COLO829 (cell line): ENCODE data around the gene HOXC6.
A peak's percentile ranks its signal among the peaks of the same experiment; 100 is the strongest.

Source experiments
- DNase-seq: peaks from one replicate; pipeline ENCODE4 v3.0.0; 2012; ENCODE audit warnings: low spot score

HOXC6 gene

GRCh38 chr12:54029529-54030441 lies 1.5 kb downstream of the HOXC6 start:
- no peak for DNase-seq

DNA sequence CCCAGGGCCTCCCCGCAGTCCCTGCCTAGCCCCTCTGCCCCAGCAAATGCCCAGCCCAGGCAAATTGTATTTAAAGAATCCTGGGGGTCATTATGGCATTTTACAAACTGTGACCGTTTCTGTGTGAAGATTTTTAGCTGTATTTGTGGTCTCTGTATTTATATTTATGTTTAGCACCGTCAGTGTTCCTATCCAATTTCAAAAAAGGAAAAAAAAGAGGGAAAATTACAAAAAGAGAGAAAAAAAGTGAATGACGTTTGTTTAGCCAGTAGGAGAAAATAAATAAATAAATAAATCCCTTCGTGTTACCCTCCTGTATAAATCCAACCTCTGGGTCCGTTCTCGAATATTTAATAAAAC lies 2.2 kb downstream of the HOXC6 start:
- DNase-seq: no peak

GRCh38 chr12:54030889-54031471 lies 2.7 kb downstream of the HOXC6 start:
- no peak for DNase-seq

DNA sequence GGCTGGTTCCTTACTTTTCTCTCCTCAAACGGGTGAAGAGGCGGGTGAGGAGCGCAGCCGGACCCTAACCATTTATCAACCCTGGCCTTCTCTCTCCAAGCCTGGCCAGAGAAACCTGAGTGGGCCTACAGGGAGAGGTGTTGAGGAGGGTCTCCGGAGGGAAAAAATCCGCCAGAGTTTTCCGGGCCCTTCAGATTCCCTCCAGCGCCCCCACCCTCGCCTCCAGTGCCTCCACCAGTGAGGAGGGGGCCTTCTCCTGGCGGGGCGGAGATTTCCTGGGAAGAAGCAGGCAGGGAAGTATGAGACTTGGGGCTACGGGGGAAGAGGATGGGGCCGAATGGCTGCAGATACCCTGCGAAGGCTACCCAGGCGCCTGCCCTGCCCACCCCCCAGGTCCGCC lies 3.2 kb downstream of the HOXC6 start:
- no peak for DNase-seq

GRCh38 chr12:54032086-54032619 lies 3.9 kb downstream of the HOXC6 start:
- no peak for DNase-seq

- DNase-seq: peak; percentile 85
Measured at GRCh38 chr12:54032627-54033100, 4.4 kb downstream of the HOXC6 start, which contains the start of gene HOXC5. Gene HOXC5 (plus strand): TSS chr12:54033050. CDS start chr12:54033123, 73 bp downstream.

DNA sequence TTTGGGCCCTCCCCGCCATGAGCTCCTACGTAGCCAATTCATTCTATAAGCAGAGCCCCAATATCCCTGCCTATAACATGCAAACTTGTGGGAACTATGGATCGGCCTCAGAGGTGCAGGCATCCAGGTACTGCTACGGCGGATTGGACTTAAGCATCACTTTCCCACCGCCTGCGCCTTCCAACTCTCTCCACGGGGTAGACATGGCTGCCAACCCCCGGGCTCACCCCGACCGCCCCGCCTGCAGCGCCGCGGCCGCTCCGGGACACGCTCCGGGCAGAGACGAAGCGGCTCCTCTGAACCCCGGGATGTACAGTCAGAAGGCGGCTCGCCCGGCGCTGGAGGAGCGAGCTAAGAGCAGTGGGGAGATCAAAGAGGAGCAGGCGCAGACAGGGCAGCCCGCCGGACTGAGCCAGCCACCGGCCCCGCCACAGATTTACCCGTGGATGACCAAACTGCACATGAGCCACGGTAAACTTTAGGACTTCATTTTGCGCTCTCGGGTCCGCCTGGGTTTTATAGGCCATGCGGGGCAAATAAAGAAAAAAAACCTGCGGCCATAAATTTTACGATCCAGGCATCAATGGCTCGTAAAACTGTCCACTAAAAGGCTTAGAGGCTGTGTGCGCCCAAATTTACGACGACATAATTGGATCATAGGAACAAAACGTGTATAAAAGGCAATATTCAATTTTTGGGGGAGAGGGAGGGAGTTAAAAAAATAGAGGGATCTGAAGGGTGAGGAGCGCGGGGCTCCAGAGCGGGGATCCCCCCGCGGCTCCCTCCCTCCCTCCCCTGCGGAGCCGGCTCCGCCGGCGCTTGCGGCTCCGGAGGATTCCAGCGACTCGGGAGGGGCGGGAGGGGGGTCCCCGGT lies 5.1 kb downstream of the HOXC6 start:
- no peak for DNase-seq

- DNase-seq: no peak
Measured at GRCh38 chr12:54033980-54034784, 5.9 kb downstream of the HOXC6 start.

GRCh38 chr12:54034785-54035310 lies 6.6 kb downstream of the HOXC6 start:
- DNase-seq: no peak

GRCh38 chr12:54035568-54036264 lies 7.5 kb downstream of the HOXC6 start:
- no peak for DNase-seq

DNA sequence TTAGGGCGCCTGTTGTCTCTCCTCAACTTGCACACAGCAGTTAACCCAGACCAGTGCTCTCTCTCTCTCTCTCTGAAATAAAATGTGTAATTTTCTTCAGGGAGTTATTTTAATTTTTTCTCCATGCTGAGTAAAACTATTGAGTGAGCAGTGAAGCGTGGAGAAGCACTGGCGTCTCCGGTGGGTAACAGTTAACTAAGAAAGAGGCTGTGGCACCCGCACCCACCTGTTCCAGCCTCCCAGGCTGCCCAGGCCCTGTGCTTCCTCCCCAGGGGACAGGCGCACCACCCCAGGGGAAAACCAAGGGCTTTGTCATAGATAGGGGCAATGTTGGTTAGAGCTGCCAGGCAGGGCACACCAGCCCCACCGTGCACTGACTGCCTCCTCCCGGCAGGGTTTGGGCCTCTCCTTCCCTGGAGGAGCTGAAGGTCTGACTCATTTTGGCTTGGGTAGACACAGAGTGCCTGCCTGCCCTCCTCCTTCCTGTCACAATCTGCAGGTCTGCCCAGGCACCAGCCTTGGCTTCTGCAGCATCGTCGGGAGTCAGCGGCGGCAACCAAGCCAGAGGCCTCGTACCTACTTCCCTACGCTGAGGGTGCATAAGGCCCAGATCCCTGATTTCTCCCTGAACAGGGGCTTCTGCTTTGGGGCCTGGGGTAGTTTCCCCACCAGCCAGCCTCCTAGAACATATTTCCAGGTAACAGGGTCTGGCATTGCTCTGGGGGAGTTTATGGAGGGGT lies 8.6 kb downstream of the HOXC6 start:
- DNase-seq: no peak

DNA sequence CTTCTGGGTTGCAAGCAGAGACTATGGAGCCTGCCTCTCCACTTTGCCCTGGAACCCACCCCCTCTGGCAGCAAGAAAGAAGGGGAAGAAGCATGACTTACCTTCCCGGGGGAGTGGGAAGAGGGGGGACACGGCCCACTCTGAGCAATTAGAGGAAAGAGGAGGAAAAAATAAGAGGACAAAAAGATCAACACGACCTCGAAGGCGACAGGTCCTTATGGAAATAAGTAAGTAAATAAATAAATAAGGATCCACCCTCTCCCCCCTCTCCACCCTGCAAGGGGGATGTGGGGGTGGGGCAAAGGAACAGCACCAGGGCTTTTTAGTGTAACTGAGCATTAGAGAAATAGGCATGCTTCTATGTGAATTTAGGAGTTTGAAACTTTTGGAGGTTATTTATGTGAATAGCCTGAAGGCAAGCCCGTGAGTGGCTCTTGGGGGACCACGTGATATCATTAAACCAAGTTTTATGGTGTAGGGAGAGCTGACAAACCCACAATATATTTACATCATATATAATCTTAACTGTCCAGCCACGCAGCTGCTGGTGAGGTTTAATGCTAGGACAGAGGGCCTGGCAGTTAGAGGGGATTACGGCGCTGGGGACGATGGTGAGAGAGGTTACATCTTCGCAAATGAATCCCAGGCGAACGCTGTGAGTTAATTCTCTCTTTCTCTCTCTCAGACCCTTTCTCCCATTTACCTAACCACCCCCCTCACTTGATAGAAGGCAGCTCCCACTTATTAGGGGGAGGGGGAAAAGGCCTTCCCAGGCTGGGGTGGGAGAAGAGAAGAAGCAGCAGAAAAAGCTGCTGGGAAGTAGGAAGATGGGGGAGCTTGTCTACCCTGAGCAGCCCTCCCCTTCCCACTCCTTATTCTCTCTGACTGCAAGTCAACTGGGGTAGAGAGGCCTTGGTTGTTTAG lies 9.4 kb downstream of the HOXC6 start:
- no peak for DNase-seq

DNA sequence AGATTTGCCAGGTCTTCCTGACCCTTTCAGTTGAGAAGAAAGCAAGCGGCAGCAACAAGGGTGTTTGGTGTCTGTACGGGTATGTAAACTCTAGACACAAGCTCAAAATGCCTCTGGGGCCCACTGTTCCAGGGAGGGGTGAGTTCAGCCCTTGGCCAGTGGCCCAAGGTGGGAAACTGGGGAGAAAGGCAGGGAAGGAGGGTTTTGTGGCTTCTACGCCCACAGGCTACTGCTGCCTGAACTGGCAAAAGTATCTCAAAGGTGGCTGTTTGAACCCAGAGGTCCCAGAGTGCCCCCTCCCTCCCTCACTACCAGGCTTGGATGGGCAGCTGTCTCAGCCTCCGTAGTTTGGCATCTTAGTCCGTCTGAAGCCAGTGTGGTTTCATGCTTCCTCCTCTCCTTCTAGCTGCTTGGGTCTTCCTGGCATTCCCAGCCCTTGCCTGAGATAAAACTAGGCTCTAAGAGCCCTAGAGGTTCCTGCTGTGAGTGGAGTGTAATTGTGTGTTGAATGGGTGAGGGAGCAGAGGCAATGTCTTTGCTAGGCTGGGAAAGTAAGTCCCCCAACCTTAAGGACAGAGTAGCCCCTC lies 10.1 kb downstream of the HOXC6 start:
- DNase-seq: no peak

- no peak for DNase-seq
Measured at GRCh38 chr12:54038871-54039414, 10.7 kb downstream of the HOXC6 start.

DNA sequence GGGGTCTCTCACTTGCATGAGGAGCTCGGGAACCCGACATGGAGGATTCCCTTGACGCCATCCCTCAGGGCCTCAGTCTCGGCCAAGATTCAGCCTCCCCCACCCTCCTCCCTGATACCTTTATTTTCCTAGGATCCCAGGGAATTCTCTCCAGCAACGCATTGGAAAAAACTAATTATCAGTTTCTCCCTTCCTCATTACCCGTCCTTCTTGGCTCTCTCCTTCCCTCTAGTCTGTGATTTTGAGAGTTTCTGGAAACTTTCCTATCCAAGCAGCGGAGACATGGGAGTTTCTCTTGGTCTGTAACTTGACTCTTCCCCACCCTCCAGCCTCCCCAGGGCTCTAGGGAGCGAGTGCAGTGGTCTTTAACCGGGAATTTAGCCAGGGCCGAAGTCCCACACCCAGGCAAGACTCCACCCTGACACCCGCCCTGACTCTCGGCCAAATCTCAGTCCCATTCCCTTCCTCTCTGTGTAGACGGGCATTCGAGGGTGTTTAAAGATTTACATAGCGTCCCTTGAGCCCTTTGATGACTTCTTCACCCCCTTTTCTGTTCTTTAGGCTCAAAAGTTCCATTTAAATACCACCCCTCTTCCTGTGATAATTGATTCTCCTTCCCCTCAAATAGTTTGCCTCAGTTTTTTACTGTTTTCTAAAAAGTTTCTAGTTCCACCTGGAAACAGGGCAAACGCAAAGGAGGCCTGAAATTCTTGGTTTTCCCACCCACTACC lies 11.3 kb downstream of the HOXC6 start:
- DNase-seq: no peak

DNA sequence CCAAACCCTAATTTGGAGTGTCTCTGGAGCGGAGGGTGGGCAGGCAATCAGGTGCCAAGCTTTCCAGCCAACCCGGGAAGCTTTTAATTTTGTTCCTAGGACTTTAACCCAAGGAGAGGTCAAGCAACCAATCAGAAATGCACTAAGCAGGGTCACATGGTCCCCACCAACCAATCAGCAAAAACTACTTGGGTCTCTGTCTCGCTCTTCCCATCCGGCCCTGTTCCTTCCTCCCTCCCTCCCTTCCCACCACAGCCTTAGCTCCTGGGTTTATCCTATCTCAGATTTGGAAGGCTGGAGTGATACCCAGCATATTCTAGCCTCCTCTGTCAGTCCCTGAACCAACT lies 11.9 kb downstream of the HOXC6 start:
- no peak for DNase-seq

DNA sequence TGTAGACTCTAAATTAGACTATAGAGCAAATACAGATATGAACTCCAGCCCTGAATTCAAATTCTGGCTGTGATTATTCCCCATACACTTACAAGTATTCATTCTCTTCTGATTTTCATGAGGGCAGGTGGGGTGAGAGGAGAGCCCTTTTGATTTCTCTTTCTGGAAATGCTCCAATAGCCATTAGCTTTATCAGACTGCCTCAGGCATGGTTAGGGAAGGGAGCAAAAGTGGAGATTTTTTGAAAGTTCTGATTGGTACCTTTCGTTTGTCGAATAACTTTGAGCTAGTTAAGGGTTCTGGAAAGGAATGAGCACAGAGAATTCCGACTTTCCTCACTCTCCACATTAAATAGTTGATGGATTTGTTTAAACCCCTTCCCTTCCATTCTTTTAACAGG lies 12.4 kb downstream of the HOXC6 start:
- DNase-seq: no peak
